HEK293 (cell line): Measurements from ENCODE around the gene PPM1N.

ENCODE experiments used
- AEBP2 ChIP-seq: fragments of 450-650 bp; formaldehyde crosslinking; IDR thresholded peaks from 2 replicates; pipeline ENCODE4 v1.5.1; 2016; ENCODE audit warnings: missing biosample characterization, missing genetic modification characterization, borderline replicate concordance
- BCL11B ChIP-seq: fragments of 450-650 bp; formaldehyde crosslinking; IDR thresholded peaks from 2 replicates; pipeline ENCODE4 v1.5.1; 2016; ENCODE audit warnings: low read depth, missing biosample characterization, missing genetic modification characterization
- CTCF ChIP-seq: fragments of 450-650 bp; formaldehyde crosslinking; IDR thresholded peaks from 2 replicates; pipeline ENCODE4 v1.5.1; 2016; ENCODE audit warnings: missing biosample characterization, missing genetic modification characterization
- HOXD13 ChIP-seq: sonication (generic); formaldehyde crosslinking; IDR thresholded peaks from 2 replicates; pipeline ENCODE4 v1.8.0; 2022; ENCODE audit warnings: missing genetic modification reagents, borderline replicate concordance
- KLF7 ChIP-seq: fragments of 450-650 bp; formaldehyde crosslinking; IDR thresholded peaks from 2 replicates; pipeline ENCODE4 v1.5.1; 2016; ENCODE audit warnings: missing biosample characterization, missing genetic modification characterization, borderline replicate concordance
- MZF1 ChIP-seq: fragments of 450-650 bp; formaldehyde crosslinking; IDR thresholded peaks from 2 replicates; pipeline ENCODE4 v1.5.1; 2017; ENCODE audit warnings: missing biosample characterization, missing genetic modification characterization, borderline replicate concordance
- PBX3 ChIP-seq: sonication (generic); formaldehyde crosslinking; IDR thresholded peaks from 2 replicates; pipeline ENCODE4 v1.8.1; 2022; ENCODE audit warnings: mild to moderate bottlenecking, moderate library complexity, missing genetic modification reagents
- PRDM10 ChIP-seq: fragments of 450-650 bp; formaldehyde crosslinking; IDR thresholded peaks from 2 replicates; pipeline ENCODE4 v1.5.1; 2016; ENCODE audit warnings: missing biosample characterization, missing genetic modification characterization
- RBAK ChIP-seq: fragments of 450-650 bp; formaldehyde crosslinking; IDR thresholded peaks from 2 replicates; pipeline ENCODE4 v1.5.1; 2016; ENCODE audit warnings: missing biosample characterization, missing genetic modification characterization
- ZBTB10 ChIP-seq: fragments of 450-650 bp; formaldehyde crosslinking; IDR thresholded peaks from 2 replicates; pipeline ENCODE4 v1.5.1; 2016; ENCODE audit warnings: missing biosample characterization, missing genetic modification characterization
- ZBTB17 ChIP-seq: fragments of 450-650 bp; formaldehyde crosslinking; IDR thresholded peaks from 2 replicates; pipeline ENCODE4 v1.5.1; 2016; ENCODE audit warnings: missing biosample characterization, missing genetic modification characterization
- ZBTB20 ChIP-seq: fragments of 450-650 bp; formaldehyde crosslinking; IDR thresholded peaks from 2 replicates; pipeline ENCODE4 v1.5.1; 2016; ENCODE audit warnings: missing biosample characterization, missing genetic modification characterization
- ZBTB48 ChIP-seq: fragments of 450-650 bp; formaldehyde crosslinking; IDR thresholded peaks from 2 replicates; pipeline ENCODE4 v1.5.1; 2016; ENCODE audit warnings: missing biosample characterization, missing genetic modification characterization
- ZNF155 ChIP-seq: fragments of 450-650 bp; formaldehyde crosslinking; IDR thresholded peaks from 2 replicates; pipeline ENCODE4 v1.5.1; 2016; ENCODE audit warnings: missing biosample characterization, missing genetic modification characterization
- ZNF18 ChIP-seq: fragments of 450-650 bp; formaldehyde crosslinking; IDR thresholded peaks from 2 replicates; pipeline ENCODE4 v1.5.1; 2016; ENCODE audit warnings: missing biosample characterization, missing genetic modification characterization
- ZNF274 ChIP-seq, 2 experiments: fragments of 200-500 bp in 1 of 2; fragments of 450-650 bp in 1 of 2; sonication (Bioruptor generic) in 1 of 2; formaldehyde crosslinking in 1 of 2; IDR thresholded peaks; 2 replicates each; pipeline versions ENCODE4 v1.5.1 to v1.6.1; 2014 to 2016; ENCODE audit warnings: borderline replicate concordance in 1 of 2, inconsistent platforms in 1 of 2, low read length in 1 of 2, missing biosample characterization in 1 of 2, missing genetic modification characterization in 1 of 2
- ZNF302 ChIP-seq: fragments of 450-650 bp; formaldehyde crosslinking; IDR thresholded peaks from 2 replicates; pipeline ENCODE4 v1.5.1; 2016; ENCODE audit warnings: missing biosample characterization, missing genetic modification characterization, low read depth
- ZNF341 ChIP-seq: fragments of 450-650 bp; formaldehyde crosslinking; IDR thresholded peaks from 2 replicates; pipeline ENCODE4; 2016; ENCODE audit warnings: low read depth, missing biosample characterization, missing genetic modification characterization
- ZNF488 ChIP-seq: fragments of 450-650 bp; formaldehyde crosslinking; IDR thresholded peaks from 2 replicates; pipeline ENCODE4 v1.5.1; 2016; ENCODE audit warnings: missing biosample characterization, missing genetic modification characterization
- ZNF610 ChIP-seq: fragments of 450-650 bp; formaldehyde crosslinking; IDR thresholded peaks from 2 replicates; pipeline ENCODE4 v1.5.1; 2016; ENCODE audit warnings: missing biosample characterization, missing genetic modification characterization, borderline replicate concordance
- ZNF623 ChIP-seq: fragments of 450-650 bp; formaldehyde crosslinking; IDR thresholded peaks from 2 replicates; pipeline ENCODE4 v1.5.1; 2016; ENCODE audit warnings: missing biosample characterization, missing genetic modification characterization
- ZNF76 ChIP-seq: fragments of 450-650 bp; formaldehyde crosslinking; IDR thresholded peaks from 2 replicates; pipeline ENCODE4; 2016; ENCODE audit warnings: low read depth, missing biosample characterization, missing genetic modification characterization, borderline replicate concordance
- ZNF792 ChIP-seq: fragments of 450-650 bp; formaldehyde crosslinking; IDR thresholded peaks from 2 replicates; pipeline ENCODE4 v1.5.1; 2016; ENCODE audit warnings: missing biosample characterization, missing genetic modification characterization

The PPM1N gene

GRCh38 chr19:45542234-45542668 is 44.0 kb downstream of the PPM1N start (continued):
- no peak for TF ChIP-seq RBAK (tag by site-specific recombination)
- no peak for TF ChIP-seq MZF1 (tag by site-specific recombination)
- TF ChIP-seq ZNF274 (IDR thresholded peaks at IDR 0.05; ENCODE audit: low read length), result no peak
- no peak for TF ChIP-seq ZNF274 (tag by site-specific recombination; IDR thresholded peaks at IDR 0.05; ENCODE audit: borderline replicate concordance)
- TF ChIP-seq HOXD13 (CRISPR knock-in tag), result peak; percentile 43; the same call in 1 of the 2 replicates
- TF ChIP-seq ZNF155 (tag by site-specific recombination), result no peak
- no peak for TF ChIP-seq KLF7 (tag by site-specific recombination)
- no peak for TF ChIP-seq BCL11B (tag by site-specific recombination)
- TF ChIP-seq CTCF (tag by site-specific recombination), result no peak
- TF ChIP-seq ZNF18 (tag by site-specific recombination), result peak; percentile 49
- peak; percentile 60 for TF ChIP-seq PRDM10 (tag by site-specific recombination)
- no peak for TF ChIP-seq ZBTB10 (tag by site-specific recombination)
- TF ChIP-seq ZNF610 (tag by site-specific recombination), result no peak
- peak; percentile 50; the same call in 1 of the 2 replicates for TF ChIP-seq ZBTB17
- TF ChIP-seq ZNF341 (tag by site-specific recombination), result no peak
- no peak for TF ChIP-seq ZNF76 (tag by site-specific recombination)
- no peak for TF ChIP-seq ZNF302 (tag by site-specific recombination)
- TF ChIP-seq ZBTB20 (tag by site-specific recombination), result no peak
- no peak for TF ChIP-seq ZNF623
- TF ChIP-seq ZBTB48, result no peak
- no peak for TF ChIP-seq ZNF488 (tag by site-specific recombination)
- TF ChIP-seq AEBP2 (tag by site-specific recombination), result no peak
- TF ChIP-seq PBX3 (CRISPR knock-in tag), result no peak
- TF ChIP-seq ZNF792 (tag by site-specific recombination), result no peak
